ENCODE measurements around the gene FBXL15.

GRCh38 chr10:102413806-102414561 is 6.7 kb upstream of the FBXL15 start:
- no peak for TF ChIP-seq CTCF (optimal IDR thresholded peaks at IDR 0.05 in 1 of 3, IDR thresholded peaks at IDR 0.05 in 1 of 3, conservative IDR thresholded peaks at IDR 0.05 in 1 of 3; ENCODE audit: extremely low read depth in 1 of 3, insufficient read depth in 2 of 3, low read length in 3 of 3)
- no peak for TF ChIP-seq EZH2 (IDR thresholded peaks at IDR 0.05; ENCODE audit: low read length)

Data from keratinocyte (primary cell).